BLaER1 treated with 17β-estradiol and CSF1 and Interleukin-3, amounts not matched to agents 10 nM and 100 nM (cell line): ENCODE results near the gene CLPSL1.

Source experiments
- H3K27ac ChIP-seq, 11 experiments: shearing (Covaris generic); formaldehyde crosslinking; 2 replicates each; pipeline ENCODE4 v1.8.1; 2022
- H3K27me3 ChIP-seq, 11 experiments: shearing (Covaris generic); formaldehyde crosslinking; 2 replicates each; pipeline ENCODE4 v1.8.1; 2022
- H3K36me3 ChIP-seq, 11 experiments: shearing (Covaris generic); formaldehyde crosslinking; 2 replicates each; pipeline ENCODE4 v1.8.1; 2022
- H3K4me1 ChIP-seq, 10 experiments: shearing (Covaris generic); formaldehyde crosslinking; 2 replicates each; pipeline ENCODE4 v1.8.1; 2022
- H3K4me2 ChIP-seq, 11 experiments: shearing (Covaris generic); formaldehyde crosslinking; 2 replicates each; pipeline ENCODE4 v1.8.1; 2022
- H3K4me3 ChIP-seq, 10 experiments: shearing (Covaris generic); formaldehyde crosslinking; 2 replicates each; pipeline ENCODE4 v1.8.1; 2022
- H3K9ac ChIP-seq, 11 experiments: shearing (Covaris generic); formaldehyde crosslinking; 2 replicates each; pipeline ENCODE4 v1.8.1; 2022
- H3K9me3 ChIP-seq, 11 experiments: shearing (Covaris generic); formaldehyde crosslinking; replicated peaks in 1 of 11; 2 replicates each; pipeline ENCODE4 v1.8.1; 2022
- H4K20me1 ChIP-seq, 11 experiments: shearing (Covaris generic); formaldehyde crosslinking; 2 replicates each; pipeline ENCODE4 v1.8.1; 2022
- Cebpa-rat ChIP-seq, 11 experiments: shearing (Covaris generic); IDR thresholded peaks; 2 replicates each; pipeline ENCODE4 v1.8.1; 2022

The CLPSL1 gene

DNA sequence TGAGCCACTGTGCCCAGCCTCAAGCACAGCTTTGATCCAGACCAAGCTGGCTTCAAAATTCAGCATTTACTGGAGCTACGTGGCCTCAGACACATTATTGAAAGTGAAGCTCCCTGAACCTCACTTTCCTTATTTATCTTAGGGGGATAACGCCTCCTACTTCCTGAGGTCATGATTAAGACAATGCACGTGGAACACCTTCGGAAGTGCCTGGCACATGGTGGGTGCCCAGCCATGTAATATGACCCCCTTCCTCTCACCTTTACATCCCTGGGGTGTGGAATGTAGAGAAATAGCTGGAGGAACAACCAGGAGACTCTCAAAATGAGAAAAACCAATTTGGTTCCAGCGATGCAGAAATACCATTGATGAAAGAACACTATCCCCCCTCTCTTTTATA is 17.9 kb downstream of the CLPSL1 start:
- Histone ChIP-seq H3K4me3 (no peak overlapping the region), H3K9me3 (no peaks in the 10 kb centered on the region), H3K36me3 (no peaks in the 10 kb centered on the region), H4K20me1 (no peaks in the 10 kb centered on the region; a peak in 2 of 22 replicates), H3K9ac (no peak overlapping the region), H3K27me3 (no peaks in the 10 kb centered on the region), H3K4me1 (peaks cover 0 to 10% (median 0%) of the 10 kb centered on the region in 10 experiments; a peak in 2 of 20 replicates), H3K4me2 (no peak overlapping the region), H3K27ac (no peak overlapping the region)
- no peak for TF ChIP-seq Cebpa-rat (IDR thresholded peaks at IDR 0.05)

- no peak for TF ChIP-seq Cebpa-rat (IDR thresholded peaks at IDR 0.05)
- no peaks in the 10 kb centered on the region for H3K36me3 ChIP-seq
- no peaks in the 10 kb centered on the region for H3K9me3 ChIP-seq
- no peak overlapping the region for H3K4me3 ChIP-seq
- H3K27ac ChIP-seq, result no peak overlapping the region
- peaks cover 0 to 17% (median 2%) of the 10 kb centered on the region in 10 experiments; a peak in 6 of 20 replicates for H3K4me1 ChIP-seq
- H3K4me2 ChIP-seq, result no peak overlapping the region
- H4K20me1 ChIP-seq, result peaks cover 0 to 6% (median 0%) of the 10 kb centered on the region in 11 experiments; a peak in 2 of 22 replicates
- no peaks in the 10 kb centered on the region; a peak in 1 of 22 replicates for H3K27me3 ChIP-seq
- H3K9ac ChIP-seq, result no peak overlapping the region
Observed at GRCh38 chr6:35801148-35801547, 20.3 kb downstream of the CLPSL1 start.

GRCh38 chr6:35804996-35805736 is 24.3 kb downstream of the CLPSL1 start, which contains the start of gene LHFPL5:
Gene LHFPL5, plus strand, starts transcription at chr6:35805352. Its CDS starts 319 bp downstream, at chr6:35805671.
- Histone ChIP-seq H4K20me1 (peaks cover 0 to 9% (median 0%) of the 10 kb centered on the region in 11 experiments; a peak in 1 of 22 replicates), H3K4me2 (peak within 1 kb of the TSS; percentile 47 to 86 (median 65); a peak in 21 of 22 replicates), H3K27ac (no peak within 1 kb of the TSS), H3K4me1 (peaks cover 0 to 11% (median 4%) of the 10 kb centered on the region in 10 experiments; a peak in 9 of 20 replicates), H3K36me3 (no peaks in the 10 kb centered on the region), H3K4me3 (peak within 1 kb of the TSS in 7 of 10 experiments; percentile 21 to 61 (median 33); a peak in 8 of 20 replicates), H3K9me3 (no peaks in the 10 kb centered on the region), H3K9ac (no peak within 1 kb of the TSS), H3K27me3 (no peaks in the 10 kb centered on the region; a peak in 1 of 22 replicates)
- no peak for TF ChIP-seq Cebpa-rat (IDR thresholded peaks at IDR 0.05)

GRCh38 chr6:35808688-35809087 is 27.9 kb downstream of the CLPSL1 start:
- no peak overlapping the region for H3K4me3 ChIP-seq
- no peaks in the 10 kb centered on the region for H3K9me3 ChIP-seq
- no peaks in the 10 kb centered on the region for H3K36me3 ChIP-seq
- H4K20me1 ChIP-seq, result peaks cover 0 to 9% (median 0%) of the 10 kb centered on the region in 11 experiments; a peak in 1 of 22 replicates
- no peak for TF ChIP-seq Cebpa-rat (IDR thresholded peaks at IDR 0.05)
- no peak overlapping the region for H3K9ac ChIP-seq
- no peak overlapping the region for H3K4me2 ChIP-seq
- no peaks in the 10 kb centered on the region; a peak in 1 of 22 replicates for H3K27me3 ChIP-seq
- H3K4me1 ChIP-seq, result peaks cover 11 to 32% (median 22%) of the 10 kb centered on the region in 10 experiments
- H3K27ac ChIP-seq, result no peak overlapping the region

DNA sequence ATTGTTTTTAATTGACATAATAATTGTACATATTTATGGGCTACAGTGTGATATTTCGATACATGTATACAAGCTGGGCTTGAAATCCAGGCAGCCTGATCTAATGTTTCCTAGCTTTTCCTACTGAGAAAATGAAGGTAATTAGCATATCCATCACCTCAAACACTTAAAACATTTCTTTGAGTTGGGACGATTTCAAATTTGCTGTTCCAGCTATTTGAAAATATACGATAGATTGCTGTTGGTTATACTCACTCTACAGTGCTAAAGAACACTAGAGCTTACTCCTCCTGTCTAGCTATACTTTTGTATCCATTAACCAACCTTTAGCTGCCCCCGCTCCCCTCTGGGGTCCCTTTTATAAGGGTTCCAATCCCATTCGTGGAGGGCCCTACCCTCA is 29.0 kb downstream of the CLPSL1 start:
- H3K4me1 ChIP-seq, result peaks cover 11 to 31% (median 22%) of the 10 kb centered on the region in 10 experiments
- no peaks in the 10 kb centered on the region for H3K36me3 ChIP-seq
- TF ChIP-seq Cebpa-rat (IDR thresholded peaks at IDR 0.05), result no peak
- H3K9me3 ChIP-seq, result no peaks in the 10 kb centered on the region
- no peaks in the 10 kb centered on the region; a peak in 1 of 22 replicates for H3K27me3 ChIP-seq
- H3K9ac ChIP-seq, result no peak overlapping the region
- no peak overlapping the region for H3K4me3 ChIP-seq
- H4K20me1 ChIP-seq, result peaks cover 0 to 9% (median 0%) of the 10 kb centered on the region in 11 experiments; a peak in 1 of 22 replicates
- H3K27ac ChIP-seq, result no peak overlapping the region
- peak overlapping the region in 2 of 11 experiments; percentile 70 to 79; a peak in 4 of 22 replicates for H3K4me2 ChIP-seq

DNA sequence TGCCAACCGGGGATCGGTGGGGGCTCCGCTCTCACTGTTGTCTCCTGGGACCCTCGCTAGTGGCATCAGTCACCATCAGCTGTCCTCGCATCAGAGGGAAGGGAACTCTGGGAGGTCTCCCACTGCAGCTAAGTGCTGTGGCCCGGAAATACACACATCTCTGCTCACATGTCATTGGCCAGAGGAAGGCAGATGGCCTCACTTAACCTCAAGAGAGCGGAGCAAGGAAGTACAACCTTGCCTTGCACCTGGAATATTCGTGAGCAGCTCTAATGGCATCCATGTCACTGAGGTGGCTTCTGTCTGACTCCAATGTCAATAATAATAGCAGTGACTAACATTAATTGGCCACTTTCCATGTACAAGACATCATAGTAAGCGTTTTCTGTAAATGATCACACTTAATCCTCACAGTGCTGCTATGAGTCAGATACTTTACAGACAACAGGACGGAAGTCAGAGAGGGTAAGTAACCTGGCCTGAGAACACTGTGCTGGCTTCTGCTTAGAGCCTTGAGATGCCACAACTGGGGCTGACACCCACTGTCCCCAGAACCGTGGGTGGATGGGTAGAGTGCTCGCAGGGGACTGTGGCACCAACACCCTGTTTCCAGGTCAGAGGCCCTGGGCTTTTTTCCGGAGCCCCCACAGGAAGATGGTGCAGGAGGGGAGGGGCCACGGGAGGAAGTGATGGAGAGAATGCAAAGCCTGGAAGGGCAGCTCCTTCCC is 30.3 kb downstream of the CLPSL1 start:
- Histone ChIP-seq H3K9me3 (peaks cover 0 to 8% (median 1%) of the 10 kb centered on the region in 11 experiments; a peak in 13 of 22 replicates), H3K4me3 (peak overlapping the region in 6 of 10 experiments; percentile 0 to 19 (median 8); a peak in 7 of 20 replicates), H3K9ac (peak overlapping the region in 1 of 11 experiments; percentile 4; a peak in 1 of 22 replicates), H3K36me3 (no peaks in the 10 kb centered on the region), H3K27ac (peak overlapping the region in 6 of 11 experiments; percentile 2 to 57 (median 25); a peak in 7 of 22 replicates), H3K4me2 (peak overlapping the region; percentile 53 to 81 (median 73)), H4K20me1 (peaks cover 0 to 5% (median 0%) of the 10 kb centered on the region in 11 experiments; a peak in 1 of 22 replicates), H3K27me3 (no peaks in the 10 kb centered on the region), H3K4me1 (peaks cover 11 to 24% (median 21%) of the 10 kb centered on the region in 10 experiments)
- no peak for TF ChIP-seq Cebpa-rat (IDR thresholded peaks at IDR 0.05)

DNA sequence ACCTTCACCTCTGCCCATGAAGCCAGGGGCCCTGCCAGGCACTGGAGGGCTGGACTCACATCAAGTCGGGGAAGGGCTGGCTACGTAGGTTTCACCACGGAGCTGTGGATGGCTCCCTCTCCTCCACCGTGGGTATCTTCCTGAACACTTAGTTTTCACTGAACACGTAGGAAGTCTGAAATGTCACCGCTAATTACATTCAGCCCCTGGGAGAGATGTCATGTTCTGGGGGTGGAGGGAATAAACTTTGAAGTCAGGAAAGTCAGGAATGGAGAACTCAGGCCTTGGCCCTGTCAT is 30.8 kb downstream of the CLPSL1 start:
- Histone ChIP-seq H3K4me1 (peaks cover 11 to 24% (median 21%) of the 10 kb centered on the region in 10 experiments), H3K27ac (peak overlapping the region in 5 of 11 experiments; percentile 2 to 57 (median 27); a peak in 6 of 22 replicates), H3K27me3 (no peaks in the 10 kb centered on the region), H3K36me3 (no peaks in the 10 kb centered on the region), H3K4me3 (peak overlapping the region in 5 of 10 experiments; percentile 0 to 19 (median 12); a peak in 3 of 20 replicates), H3K4me2 (peak overlapping the region; percentile 53 to 81 (median 73); a peak in 21 of 22 replicates), H3K9ac (0 out of 22 replicates have a peak overlapping the region, but pooled peaks of 1 of the 11 experiments have one; percentile 4), H4K20me1 (0 out of 22 replicates have a peak, but pooled peaks cover 0 to under 1% (median 0%) of the 10 kb centered on the region in 11 experiments), H3K9me3 (peaks cover 5 to 13% (median 6%) of the 10 kb centered on the region in 11 experiments)
- TF ChIP-seq Cebpa-rat (IDR thresholded peaks at IDR 0.05), result no peak

- no peaks in the 10 kb centered on the region for H3K27me3 ChIP-seq
- no peaks in the 10 kb centered on the region for H4K20me1 ChIP-seq
- no peaks in the 10 kb centered on the region for H3K4me1 ChIP-seq
- no peak overlapping the region for H3K4me3 ChIP-seq
- no peak overlapping the region for H3K4me2 ChIP-seq
- no peak overlapping the region for H3K9ac ChIP-seq
- no peak overlapping the region for H3K27ac ChIP-seq
- TF ChIP-seq Cebpa-rat (IDR thresholded peaks at IDR 0.05), result no peak
- no peaks in the 10 kb centered on the region for H3K36me3 ChIP-seq
- peaks cover 19 to 27% (median 20%) of the 10 kb centered on the region in 11 experiments for H3K9me3 ChIP-seq
Observed at GRCh38 chr6:35817515-35817914, 36.7 kb downstream of the CLPSL1 start.

- no peaks in the 10 kb centered on the region for H3K4me1 ChIP-seq
- no peaks in the 10 kb centered on the region for H3K27me3 ChIP-seq
Observed at GRCh38 chr6:35823601-35824000, 42.8 kb downstream of the CLPSL1 start.

More at GRCh38 chr6:35823601-35824000, 42.8 kb downstream of the CLPSL1 start:
- no peaks in the 10 kb centered on the region for H3K36me3 ChIP-seq
- H3K4me3 ChIP-seq, result no peak overlapping the region
- H3K9me3 ChIP-seq, result peaks cover 0 to under 1% (median 0%) of the 10 kb centered on the region in 11 experiments; a peak in 3 of 22 replicates
- H4K20me1 ChIP-seq, result no peaks in the 10 kb centered on the region
- H3K27ac ChIP-seq, result no peak overlapping the region
- TF ChIP-seq Cebpa-rat (IDR thresholded peaks at IDR 0.05), result no peak
- no peak overlapping the region for H3K4me2 ChIP-seq
- H3K9ac ChIP-seq, result no peak overlapping the region
